Measurements from ENCODE around the gene ZNF212. TPM values are rescaled to one million over a fixed set of nuclear protein-coding genes. Genes with fewer than 3 reads are reported as not detected.
A peak's percentile ranks its signal among the peaks of the same experiment; 100 is the strongest.

ZNF212 gene
- total RNA-seq, 4 donors from 2014 or later, result 8.4 to 12.6 (median 10.5) TPM

DNA sequence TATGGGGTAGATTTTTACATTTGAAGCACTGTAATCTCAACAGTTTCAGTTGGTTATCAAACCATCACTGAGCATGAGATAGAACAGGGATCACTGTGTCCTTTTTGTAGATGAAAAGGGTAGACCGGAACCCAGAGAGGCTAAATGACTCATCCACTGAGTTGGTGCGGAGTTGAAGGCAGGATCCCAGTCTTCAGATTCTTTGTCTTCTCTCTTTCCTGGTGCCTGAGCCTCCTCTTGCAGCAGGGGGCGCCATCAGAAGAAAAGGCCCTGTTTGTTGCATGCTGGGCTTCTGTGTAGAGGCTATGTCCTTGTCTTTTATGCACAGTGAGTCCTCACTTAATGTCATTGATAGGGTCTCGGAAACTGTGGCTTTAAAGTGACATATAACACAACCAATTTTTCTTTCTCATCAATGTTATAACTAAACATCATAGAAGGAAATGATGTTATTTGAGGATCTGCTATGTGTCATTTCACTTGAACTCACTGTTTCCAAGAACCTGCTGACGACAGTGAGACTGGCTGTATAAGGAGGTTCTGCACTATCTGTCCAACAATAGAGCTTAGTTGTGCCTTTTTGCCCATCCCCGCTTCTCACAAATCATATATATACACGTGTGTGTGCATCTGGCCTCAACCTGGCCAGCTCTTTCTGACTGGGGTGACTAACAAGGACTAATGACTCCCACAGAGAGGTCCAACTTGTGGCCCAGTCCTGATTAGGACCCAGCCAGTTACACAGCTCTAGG is 29.8 kb upstream of the ZNF212 start:
- no peaks in the 10 kb centered on the region for H3K9me3 ChIP-seq
- H3K27me3 ChIP-seq, result no peaks in the 10 kb centered on the region
- WGBS, 2 donors, result 54 to 68% methylated on average over 7 of the region's 7 CpGs
- no peaks in the 10 kb centered on the region for H3K4me1 ChIP-seq
- H3K27ac ChIP-seq, result no peak overlapping the region
- DNase-seq (ENCODE audit: low spot score in 2 of 2), result peak in 1 of 2 donors; percentile 19
- no peak overlapping the region for H3K4me3 ChIP-seq
- TF ChIP-seq, protein P1, sequence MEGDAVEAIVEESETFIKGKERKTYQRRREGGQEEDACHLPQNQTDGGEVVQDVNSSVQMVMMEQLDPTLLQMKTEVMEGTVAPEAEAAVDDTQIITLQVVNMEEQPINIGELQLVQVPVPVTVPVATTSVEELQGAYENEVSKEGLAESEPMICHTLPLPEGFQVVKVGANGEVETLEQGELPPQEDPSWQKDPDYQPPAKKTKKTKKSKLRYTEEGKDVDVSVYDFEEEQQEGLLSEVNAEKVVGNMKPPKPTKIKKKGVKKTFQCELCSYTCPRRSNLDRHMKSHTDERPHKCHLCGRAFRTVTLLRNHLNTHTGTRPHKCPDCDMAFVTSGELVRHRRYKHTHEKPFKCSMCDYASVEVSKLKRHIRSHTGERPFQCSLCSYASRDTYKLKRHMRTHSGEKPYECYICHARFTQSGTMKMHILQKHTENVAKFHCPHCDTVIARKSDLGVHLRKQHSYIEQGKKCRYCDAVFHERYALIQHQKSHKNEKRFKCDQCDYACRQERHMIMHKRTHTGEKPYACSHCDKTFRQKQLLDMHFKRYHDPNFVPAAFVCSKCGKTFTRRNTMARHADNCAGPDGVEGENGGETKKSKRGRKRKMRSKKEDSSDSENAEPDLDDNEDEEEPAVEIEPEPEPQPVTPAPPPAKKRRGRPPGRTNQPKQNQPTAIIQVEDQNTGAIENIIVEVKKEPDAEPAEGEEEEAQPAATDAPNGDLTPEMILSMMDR (IDR thresholded peaks at IDR 0.05), result peak in 2 of 5 experiments; percentile 21 to 27
- TF ChIP-seq EP300 (IDR thresholded peaks at IDR 0.05), result no peak
- H3K36me3 ChIP-seq, result peaks cover 0 to 99% (median 49%) of the 10 kb centered on the region in 3 donors

DNA sequence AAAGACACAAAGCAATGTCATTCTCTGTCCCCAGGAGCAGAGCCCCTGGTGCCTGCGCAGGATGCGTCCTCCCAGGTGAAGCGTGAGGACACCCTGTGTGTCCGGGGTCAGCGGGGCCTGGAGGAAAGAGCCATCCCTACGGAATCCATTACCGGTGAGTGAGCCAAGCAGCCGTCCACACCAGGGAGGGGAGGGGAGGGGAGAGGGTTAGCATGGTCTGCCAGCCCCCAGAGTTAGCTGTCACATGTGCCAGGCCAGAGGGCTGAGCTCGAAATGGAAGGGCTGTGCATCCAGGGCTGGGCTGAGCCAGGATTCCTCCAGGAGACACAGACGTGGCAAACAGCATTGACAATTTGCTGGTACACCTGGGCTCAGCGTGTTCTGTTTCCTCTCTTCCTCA is 28.9 kb upstream of the ZNF212 start:
- no peak overlapping the region for H3K4me3 ChIP-seq
- WGBS, 2 donors, result 89 to 92% methylated on average over 11 of the region's 11 CpGs
- DNase-seq (ENCODE audit: low spot score in 2 of 2), result no peak
- peaks cover 0 to 99% (median 51%) of the 10 kb centered on the region in 3 donors for H3K36me3 ChIP-seq
- no peaks in the 10 kb centered on the region for H3K4me1 ChIP-seq
- no peak for TF ChIP-seq EP300 (IDR thresholded peaks at IDR 0.05)
- no peak overlapping the region for H3K27ac ChIP-seq
- no peaks in the 10 kb centered on the region for H3K27me3 ChIP-seq
- no peaks in the 10 kb centered on the region for H3K9me3 ChIP-seq

DNA sequence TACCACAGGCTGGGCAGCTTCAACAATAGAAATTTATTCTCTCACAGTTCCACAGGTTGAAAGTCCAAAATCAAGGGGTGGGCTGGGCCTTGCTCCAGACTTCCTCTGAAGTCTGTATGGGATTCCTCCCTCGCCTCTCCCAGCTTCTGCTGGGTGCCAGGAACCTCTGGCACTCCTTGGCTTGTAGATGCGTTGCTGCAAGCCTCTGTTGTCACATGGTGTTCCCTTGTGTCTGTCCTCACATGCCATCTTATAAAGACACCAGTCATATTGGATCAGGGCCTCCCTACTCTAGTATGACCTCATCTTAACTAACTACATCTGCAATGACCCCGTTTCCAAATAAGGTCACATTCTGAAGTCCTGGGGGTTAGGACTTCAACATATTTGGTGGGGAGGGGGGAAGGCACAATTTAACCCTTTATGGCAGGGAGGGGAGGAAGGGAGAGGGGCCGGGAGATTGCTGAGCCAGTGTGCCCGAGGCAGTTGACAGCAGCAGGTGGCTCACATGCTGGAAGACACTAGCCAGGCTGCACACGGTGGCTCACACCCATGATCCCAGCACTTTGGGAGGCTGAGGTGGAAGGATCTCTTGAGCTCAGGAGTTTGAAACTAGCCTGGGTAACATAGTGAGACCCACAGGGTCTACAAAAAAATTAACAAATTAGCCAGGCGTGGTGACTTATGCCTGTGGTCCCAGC is 25.3 kb upstream of the ZNF212 start:
- H3K4me1 ChIP-seq, result no peaks in the 10 kb centered on the region
- H3K27me3 ChIP-seq, result no peaks in the 10 kb centered on the region
- 56 to 58% methylated on average over 6 to 7 of the region's 7 CpGs for WGBS, 2 donors
- H3K4me3 ChIP-seq, result no peak overlapping the region
- DNase-seq (ENCODE audit: low spot score in 2 of 2), result no peak
- no peaks in the 10 kb centered on the region for H3K9me3 ChIP-seq
- no peak for TF ChIP-seq EP300 (IDR thresholded peaks at IDR 0.05)
- TF ChIP-seq POLR2A (IDR thresholded peaks at IDR 0.05), result no peak
- TF ChIP-seq, protein P1 (IDR thresholded peaks at IDR 0.05), result no peak
- peaks cover 0 to 100% (median 43%) of the 10 kb centered on the region in 3 donors for H3K36me3 ChIP-seq
- H3K27ac ChIP-seq, result no peak overlapping the region

DNA sequence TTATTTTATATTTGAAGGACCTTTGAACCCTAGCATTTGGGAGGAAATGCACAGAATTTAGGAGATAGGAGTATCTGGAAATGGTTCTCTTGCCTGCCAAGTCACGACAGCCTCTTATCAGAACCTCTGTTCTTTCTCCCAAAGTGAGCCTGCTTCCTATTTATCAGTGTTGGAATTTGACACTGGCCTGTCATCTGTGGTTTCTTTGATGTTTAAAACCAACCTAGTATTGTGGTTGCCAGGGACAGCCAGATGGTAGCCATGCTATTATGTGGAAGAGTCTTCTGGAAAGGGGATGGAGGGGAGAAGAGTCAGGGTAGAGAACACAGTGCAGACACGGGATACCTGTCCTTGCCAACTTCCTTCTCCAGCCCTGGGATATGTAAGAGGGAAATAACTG is 23.0 kb upstream of the ZNF212 start:
- H3K36me3 ChIP-seq, result peaks cover 0 to 100% (median 34%) of the 10 kb centered on the region in 3 donors
- 81 to 84% methylated on average over 2 of the region's 2 CpGs for WGBS, 2 donors
- H3K27ac ChIP-seq, result no peak overlapping the region
- no peaks in the 10 kb centered on the region for H3K4me1 ChIP-seq
- H3K4me3 ChIP-seq, result no peak overlapping the region
- DNase-seq (ENCODE audit: low spot score in 2 of 2), result no peak
- H3K9me3 ChIP-seq, result no peaks in the 10 kb centered on the region
- no peak for TF ChIP-seq POLR2A (IDR thresholded peaks at IDR 0.05)
- TF ChIP-seq, protein P1 (IDR thresholded peaks at IDR 0.05), result no peak
- H3K27me3 ChIP-seq, result no peaks in the 10 kb centered on the region

DNA sequence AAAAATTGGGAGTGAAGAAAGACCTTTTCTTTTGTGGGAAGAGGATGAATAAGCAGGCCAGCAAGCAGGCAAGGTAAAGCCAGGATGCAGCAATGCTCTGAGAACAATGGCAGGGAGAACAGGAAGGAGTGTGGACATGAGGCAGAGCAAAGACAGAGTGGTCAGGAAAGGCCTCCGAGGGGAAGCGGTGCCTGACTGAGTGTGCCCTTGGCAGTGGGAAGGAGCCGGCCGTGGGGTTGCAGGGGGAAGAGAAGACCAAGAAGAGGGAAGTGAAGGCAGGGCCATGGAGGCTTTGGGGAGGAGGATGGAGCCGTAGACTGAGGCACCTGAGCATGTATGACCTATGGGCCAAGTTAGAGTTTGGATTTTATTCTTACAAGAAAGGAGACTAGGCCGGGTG is 21.9 kb upstream of the ZNF212 start:
- WGBS, 2 donors, result 89 to 90% methylated on average over 6 of the region's 6 CpGs
- no peak for DNase-seq (ENCODE audit: low spot score in 2 of 2)
- H3K27me3 ChIP-seq, result no peaks in the 10 kb centered on the region
- no peak overlapping the region for H3K4me3 ChIP-seq
- H3K36me3 ChIP-seq, result peaks cover 0 to 100% (median 33%) of the 10 kb centered on the region in 3 donors
- H3K9me3 ChIP-seq, result no peaks in the 10 kb centered on the region
- H3K27ac ChIP-seq, result no peak overlapping the region
- no peak for TF ChIP-seq POLR2A (IDR thresholded peaks at IDR 0.05)
- no peak for TF ChIP-seq EP300 (IDR thresholded peaks at IDR 0.05)
- TF ChIP-seq, protein P1 (IDR thresholded peaks at IDR 0.05), result no peak
- H3K4me1 ChIP-seq, result no peaks in the 10 kb centered on the region

Data from tibial nerve (tissue), 4 donors.